Uterus (tissue), 4 donors: ENCODE results near the gene EVL. TPM values are rescaled to one million over a fixed set of nuclear protein-coding genes. Genes with fewer than 3 reads are reported as not detected.

Experiments used
- DNase-seq, 2 donors: peaks; one replicate each; pipeline ENCODE4 v3.0.0-alpha.2; 2019 to 2020
- H3K27ac ChIP-seq, 2 donors: fragments of 200-600 bp; sonication (generic); 1 replicate in 1 of 2; 2 replicates in 1 of 2; pipeline ENCODE4 v1.5.1; 2016 to 2018
- H3K27me3 ChIP-seq, 2 donors: fragments of 200-600 bp; sonication (generic); one replicate each; pipeline ENCODE4 v1.5.1; 2018 to 2019; ENCODE audit warnings: control low read depth in 1 of 2
- H3K36me3 ChIP-seq, 2 donors: fragments of 200-600 bp; sonication (generic); one replicate each; pipeline ENCODE4 v1.5.1; 2019; ENCODE audit warnings: control low read depth in 1 of 2
- H3K4me1 ChIP-seq, 2 donors: fragments of 200-600 bp; sonication (generic); one replicate each; pipeline ENCODE4 v1.5.1; 2018 to 2019; ENCODE audit warnings: control low read depth in 1 of 2
- H3K4me3 ChIP-seq, 2 donors: fragments of 200-600 bp; sonication (generic); 1 replicate in 1 of 2; 2 replicates in 1 of 2; pipeline ENCODE4 v1.5.1; 2018 to 2019; ENCODE audit warnings: mild to moderate bottlenecking in 1 of 2
- H3K9me3 ChIP-seq, 2 donors: fragments of 200-600 bp; sonication (generic); one replicate each; pipeline ENCODE4 v1.5.1; 2019; ENCODE audit warnings: control low read depth in 1 of 2
- CTCF ChIP-seq, 4 experiments: fragments of 200-600 bp in 2 of 4; fragments of 450-650 bp in 2 of 4; sonication (generic) in 2 of 4; IDR thresholded peaks; one replicate each; pipeline ENCODE4 v1.5.1; 2016 to 2019; ENCODE audit warnings: antibody characterized with exemption in 4 of 4, mild to moderate bottlenecking in 2 of 4, moderate library complexity in 1 of 4
- POLR2A ChIP-seq, 2 donors: fragments of 450-650 bp; IDR thresholded peaks; one replicate each; pipeline ENCODE4 v1.6.1; 2016; ENCODE audit warnings: antibody characterized with exemption in 2 of 2, mild to moderate bottlenecking in 1 of 2, moderate library complexity in 1 of 2
- intact Hi-C: fragments of 100-400 bp; cut with DNase I; formaldehyde crosslinking; loops from one replicate; pipeline ENCODE4 v1.15.1; 2023; ENCODE audit warnings: low total_unique reads
- total RNA-seq, 4 donors: library from RNA; depleted of rRNA in 3 of 4; stranded (reverse); fragments of >200 nt in 3 of 4; gene quantifications; one replicate each; pipeline versions ENCODE4 v1.1.0 to v1.2.4, GENCODE V29; 2014 to 2023
- donor health status: DM: yes; HTN: yes; CAD: no.

The EVL gene
- total RNA-seq, 4 donors from 2014 or later: 22.1 to 133 (median 67.5) TPM

- no peak overlapping the region for H3K4me3 ChIP-seq
- peak in 1 of 2 donors; percentile 77 for DNase-seq
- H3K36me3 ChIP-seq: no peaks in the 10 kb centered on the region
These were observed 77.1 kb downstream of the EVL start for GRCh38 chr14:100142073-100143040.

GRCh38 chr14:100143523-100143922 lies 78.3 kb downstream of the EVL start:
- no peak for TF ChIP-seq CTCF (IDR thresholded peaks at IDR 0.05)
- no peak for TF ChIP-seq POLR2A (IDR thresholded peaks at IDR 0.05)
- Histone ChIP-seq H3K36me3 (no peaks in the 10 kb centered on the region), H3K9me3 (no peaks in the 10 kb centered on the region), H3K27me3 (no peaks in the 10 kb centered on the region), H3K4me3 (no peak overlapping the region), H3K27ac (peak overlapping the region; percentile 53 to 61), H3K4me1 (no peaks in the 10 kb centered on the region)
- intact Hi-C loops: no loop called here
- DNase-seq: no peak

More at GRCh38 chr14:100142073-100143040, 77.1 kb downstream of the EVL start:
- intact Hi-C loops: no loop called here
- Histone ChIP-seq H3K9me3 (no peaks in the 10 kb centered on the region), H3K27ac (peak overlapping the region; percentile 66 to 72), H3K27me3 (no peaks in the 10 kb centered on the region), H3K4me1 (no peaks in the 10 kb centered on the region)
- TF ChIP-seq POLR2A (IDR thresholded peaks at IDR 0.05) (peak; percentile 40 to 54), CTCF (IDR thresholded peaks at IDR 0.05) (peak in 1 of 4 experiments; percentile 13)

- H3K4me1 ChIP-seq: no peaks in the 10 kb centered on the region
- no peaks in the 10 kb centered on the region for H3K27me3 ChIP-seq
- no peaks in the 10 kb centered on the region for H3K9me3 ChIP-seq
- H3K4me3 ChIP-seq: no peak overlapping the region
- intact Hi-C loops: no loop called here
- no peak for TF ChIP-seq CTCF (IDR thresholded peaks at IDR 0.05)
- TF ChIP-seq POLR2A (IDR thresholded peaks at IDR 0.05): no peak
- H3K36me3 ChIP-seq: no peaks in the 10 kb centered on the region
- DNase-seq: no peak
- no peak overlapping the region for H3K27ac ChIP-seq
These were observed 78.7 kb downstream of the EVL start for GRCh38 chr14:100143934-100144333.

- Histone ChIP-seq H3K9me3 (no peaks in the 10 kb centered on the region), H3K4me3 (no peak overlapping the region), H3K27me3 (no peaks in the 10 kb centered on the region), H3K36me3 (no peaks in the 10 kb centered on the region), H3K27ac (peak overlapping the region; percentile 17 to 27), H3K4me1 (no peaks in the 10 kb centered on the region)
- no peak for DNase-seq
- intact Hi-C loops: no loop called here
- TF ChIP-seq CTCF (IDR thresholded peaks at IDR 0.05) (no peak), POLR2A (IDR thresholded peaks at IDR 0.05) (no peak)
These were observed 79.4 kb downstream of the EVL start for GRCh38 chr14:100144645-100144995.

GRCh38 chr14:100144996-100145646 lies 79.9 kb downstream of the EVL start:
- no peak for DNase-seq
- TF ChIP-seq CTCF (IDR thresholded peaks at IDR 0.05): no peak
- TF ChIP-seq POLR2A (IDR thresholded peaks at IDR 0.05): no peak
- H3K27me3 ChIP-seq: no peaks in the 10 kb centered on the region
- H3K27ac ChIP-seq: peak overlapping the region; percentile 17 to 27
- no peaks in the 10 kb centered on the region for H3K36me3 ChIP-seq
- no peaks in the 10 kb centered on the region for H3K9me3 ChIP-seq
- H3K4me1 ChIP-seq: no peaks in the 10 kb centered on the region
- intact Hi-C loops: no loop called here
- no peak overlapping the region for H3K4me3 ChIP-seq
